Measurements from ENCODE around the gene NAGS. TPM values are rescaled to one million over a fixed set of nuclear protein-coding genes. Genes with fewer than 3 reads are reported as not detected.

Gene NAGS
- total RNA-seq, 1 donor from 2014 or later, result 6.4 TPM

DNA sequence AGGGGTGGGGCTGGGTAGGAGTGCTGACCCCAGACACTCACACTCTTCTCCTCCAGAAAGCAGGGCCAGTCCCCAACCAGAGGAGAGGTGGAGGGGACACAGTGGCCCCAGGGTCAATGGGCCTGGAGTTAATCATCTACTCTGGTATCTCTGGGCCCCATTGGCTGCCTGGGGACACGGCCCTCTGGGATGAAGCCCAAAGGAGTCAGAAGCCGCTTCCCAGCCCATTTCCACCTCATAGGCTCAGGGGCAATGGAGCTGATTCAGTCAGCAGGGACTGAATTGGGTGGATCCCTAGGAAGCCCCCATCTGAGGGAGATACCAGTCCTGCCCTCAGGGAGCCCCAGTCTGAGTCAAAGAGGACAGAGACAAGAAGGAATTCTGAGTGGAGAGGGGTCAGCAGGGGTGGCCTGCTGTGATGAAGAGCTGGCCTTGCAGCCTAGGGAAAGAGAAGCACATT lies 2.9 kb upstream of the NAGS start:
- TF ChIP-seq CTCF (IDR thresholded peaks at IDR 0.05), result no peak
- DNase-seq (no peak), ATAC-seq (no peak)
- peaks cover 29% of the 10 kb centered on the region for H3K27me3 ChIP-seq (ENCODE audit: low read depth)
- peaks cover 21% of the 10 kb centered on the region for H3K4me1 ChIP-seq
- no peaks in the 10 kb centered on the region for H3K36me3 ChIP-seq
- H3K4me3 ChIP-seq, result no peak overlapping the region
- H3K27ac ChIP-seq, result no peak overlapping the region
- H3K9me3 ChIP-seq, result no peaks in the 10 kb centered on the region
- intact Hi-C loops (cut with DNase I), result no loop called here

- DNase-seq (no peak), ATAC-seq (no peak)
- Histone ChIP-seq H3K36me3 (no peaks in the 10 kb centered on the region), H3K4me3 (no peak overlapping the region), H3K4me1 (peaks cover 24% of the 10 kb centered on the region), H3K27ac (no peak overlapping the region), H3K27me3 (ENCODE audit: low read depth) (peaks cover 23% of the 10 kb centered on the region), H3K9me3 (no peaks in the 10 kb centered on the region)
- intact Hi-C loops (cut with DNase I), result no loop called here
- TF ChIP-seq CTCF (IDR thresholded peaks at IDR 0.05), result no peak
Measured at GRCh38 chr17:44002141-44002848, 2.1 kb upstream of the NAGS start.

DNA sequence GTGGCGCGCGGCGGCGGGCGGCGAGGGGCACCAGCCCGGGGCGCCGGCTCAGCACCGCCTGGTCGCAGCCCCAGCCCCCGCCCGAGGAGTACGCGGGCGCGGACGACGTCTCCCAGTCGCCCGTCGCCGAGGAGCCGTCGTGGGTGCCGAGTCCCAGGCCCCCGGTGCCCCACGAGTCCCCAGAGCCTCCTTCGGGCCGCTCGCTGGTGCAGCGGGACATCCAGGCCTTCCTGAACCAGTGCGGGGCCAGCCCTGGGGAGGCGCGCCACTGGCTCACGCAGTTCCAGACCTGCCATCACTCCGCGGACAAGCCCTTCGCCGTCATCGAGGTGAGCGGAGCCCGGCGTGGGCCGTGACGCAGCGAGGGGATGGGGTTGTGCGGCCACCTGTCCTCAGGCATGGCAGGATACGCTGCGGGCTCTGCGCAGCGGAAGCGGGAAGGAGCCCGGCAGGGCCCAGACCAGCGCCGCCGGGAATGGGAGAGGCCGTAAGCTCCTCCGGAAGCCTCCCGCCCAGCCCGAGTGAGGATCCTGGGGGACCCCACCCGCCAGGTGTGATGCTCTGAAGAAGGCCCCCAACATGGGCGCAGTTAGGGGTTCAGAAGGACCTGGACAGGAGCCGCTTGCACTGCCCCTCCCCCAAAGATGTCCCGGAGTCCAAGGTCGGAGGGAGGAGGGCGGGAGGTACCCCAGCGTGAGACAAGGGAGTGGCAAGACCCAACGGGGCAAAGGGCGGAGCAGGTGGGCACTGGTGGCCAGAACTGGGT lies 522 bp downstream of the NAGS start:
- H3K9me3 ChIP-seq, result no peaks in the 10 kb centered on the region
- H3K36me3 ChIP-seq, result peaks cover 5% of the 10 kb centered on the region
- peaks cover 23% of the 10 kb centered on the region for H3K27me3 ChIP-seq (ENCODE audit: low read depth)
- no peak for TF ChIP-seq CTCF (IDR thresholded peaks at IDR 0.05)
- intact Hi-C loops (cut with DNase I), result no loop called here
- H3K27ac ChIP-seq, result peak overlapping the region; percentile 59
- peaks cover 38% of the 10 kb centered on the region for H3K4me1 ChIP-seq
- peak; percentile 3 to 28 for ATAC-seq
- DNase-seq, result peak; percentile 61
- peak overlapping the region; percentile 58 for H3K4me3 ChIP-seq

GRCh38 chr17:44005527-44006271 lies 1.3 kb downstream of the NAGS start:
- Histone ChIP-seq H3K4me3 (peak overlapping the region; percentile 58), H3K36me3 (peaks cover 11% of the 10 kb centered on the region), H3K27ac (peak overlapping the region; percentile 59), H3K9me3 (no peaks in the 10 kb centered on the region), H3K27me3 (ENCODE audit: low read depth) (peaks cover 23% of the 10 kb centered on the region), H3K4me1 (peaks cover 38% of the 10 kb centered on the region)
- ATAC-seq (peak; percentile 74 to 75), DNase-seq (peak; percentile 75)
- peak; percentile 36 for TF ChIP-seq CTCF (IDR thresholded peaks at IDR 0.05)
- intact Hi-C loops (cut with DNase I), result no loop called here

GRCh38 chr17:44006272-44006597 lies 1.8 kb downstream of the NAGS start:
- intact Hi-C loops (cut with DNase I), result no loop called here
- H3K4me1 ChIP-seq, result peaks cover 38% of the 10 kb centered on the region
- peak overlapping the region; percentile 58 for H3K4me3 ChIP-seq
- peaks cover 16% of the 10 kb centered on the region for H3K36me3 ChIP-seq
- TF ChIP-seq CTCF (IDR thresholded peaks at IDR 0.05), result no peak
- ATAC-seq (peak; percentile 2 to 5), DNase-seq (no peak)
- no peaks in the 10 kb centered on the region for H3K9me3 ChIP-seq
- H3K27ac ChIP-seq, result peak overlapping the region; percentile 59
- H3K27me3 ChIP-seq (ENCODE audit: low read depth), result peaks cover 23% of the 10 kb centered on the region
